KMS-11 (cell line): ENCODE data around the gene SUSD2.
"Not testable (repeated sequence)": the region's sequence is repeated elsewhere in the genome, so short reads cannot be mapped to it uniquely, and the experiment has no call there.

Source experiments
- H2AFZ ChIP-seq: fragments of 200-600 bp; sonication (generic); 2 replicates; pipeline ENCODE4 v1.6.1; 2016; ENCODE audit warnings: antibody characterized with exemption, mixed run types, low read depth
- H3K27ac ChIP-seq: fragments of 200-600 bp; sonication (generic); 2 replicates; pipeline ENCODE4 v1.6.1; 2016; ENCODE audit warnings: mild to moderate bottlenecking, mixed run types
- H3K27me3 ChIP-seq: fragments of 200-600 bp; sonication (generic); 2 replicates; pipeline ENCODE4 v1.6.1; 2017; ENCODE audit warnings: mild to moderate bottlenecking, low read depth, mixed run types, moderate library complexity; ENCODE audit not compliant: insufficient read depth
- H3K36me3 ChIP-seq: fragments of 200-600 bp; sonication (generic); 2 replicates; pipeline ENCODE4 v1.6.1; 2017; ENCODE audit warnings: mild to moderate bottlenecking, mixed run types; ENCODE audit not compliant: insufficient read depth
- H3K4me1 ChIP-seq: fragments of 200-600 bp; sonication (generic); 2 replicates; pipeline ENCODE4 v1.6.1; 2016; ENCODE audit warnings: mild to moderate bottlenecking, low read depth, mixed run types; ENCODE audit not compliant: poor library complexity, severe bottlenecking
- H3K4me2 ChIP-seq: fragments of 200-600 bp; sonication (generic); 2 replicates; pipeline ENCODE4 v1.7.0; 2016; ENCODE audit warnings: mild to moderate bottlenecking, mixed run types
- H3K4me3 ChIP-seq: fragments of 200-600 bp; sonication (generic); IDR thresholded peaks from 2 replicates; pipeline ENCODE4 v1.6.1; 2017; ENCODE audit warnings: low read depth, low read length, mixed read lengths; ENCODE audit not compliant: insufficient read depth
- H3K79me2 ChIP-seq: fragments of 200-600 bp; sonication (generic); 2 replicates; pipeline ENCODE4 v1.6.1; 2016; ENCODE audit warnings: low read depth, mixed run types; ENCODE audit not compliant: insufficient read depth
- H3K9ac ChIP-seq: fragments of 200-600 bp; sonication (generic); 2 replicates; pipeline ENCODE4 v1.6.1; 2016; ENCODE audit warnings: mild to moderate bottlenecking, mixed run types
- H4K20me1 ChIP-seq: fragments of 200-600 bp; sonication (generic); 2 replicates; pipeline ENCODE4 v1.6.1; 2016; ENCODE audit warnings: mild to moderate bottlenecking, mixed run types; ENCODE audit not compliant: insufficient read depth
- CTCF ChIP-seq: fragments of 200-600 bp; sonication (generic); conservative IDR thresholded peaks from 2 replicates; pipeline ENCODE4 v1.6.1; 2017; ENCODE audit warnings: low read depth, mild to moderate bottlenecking, antibody characterized with exemption, low read length, moderate library complexity, mixed read lengths

SUSD2 gene

GRCh38 chr22:24198682-24199052 lies 17.4 kb downstream of the SUSD2 start:
- no peak overlapping the region for H3K4me2 ChIP-seq
- H3K9ac ChIP-seq = no peak overlapping the region
- H3K4me3 ChIP-seq = no peak overlapping the region
- no peaks in the 10 kb centered on the region for H3K36me3 ChIP-seq
- H4K20me1 ChIP-seq = no peaks in the 10 kb centered on the region
- no peak for TF ChIP-seq CTCF
- H3K27me3 ChIP-seq = no peaks in the 10 kb centered on the region
- no peak overlapping the region for H3K27ac ChIP-seq
- H2AFZ ChIP-seq = no peak overlapping the region
- no peaks in the 10 kb centered on the region for H3K4me1 ChIP-seq
- H3K79me2 ChIP-seq = no peaks in the 10 kb centered on the region

GRCh38 chr22:24200619-24201212 lies 19.4 kb downstream of the SUSD2 start:
- Histone ChIP-seq H4K20me1 (no peaks in the 10 kb centered on the region), H3K27me3 (no peaks in the 10 kb centered on the region), H3K36me3 (no peaks in the 10 kb centered on the region), H3K9ac (no peak overlapping the region), H2AFZ (no peak overlapping the region), H3K4me1 (peaks cover 12% of the 10 kb centered on the region), H3K79me2 (no peaks in the 10 kb centered on the region), H3K4me2 (no peak overlapping the region), H3K4me3 (no peak overlapping the region), H3K27ac (no peak overlapping the region)
- TF ChIP-seq CTCF = no peak

GRCh38 chr22:24201681-24202614 lies 20.7 kb downstream of the SUSD2 start:
- peaks cover 24% of the 10 kb centered on the region for H3K4me1 ChIP-seq
- no peak overlapping the region for H3K4me2 ChIP-seq
- H3K79me2 ChIP-seq = no peaks in the 10 kb centered on the region
- H3K9ac ChIP-seq = no peak overlapping the region
- no peaks in the 10 kb centered on the region for H3K27me3 ChIP-seq
- no peak overlapping the region for H2AFZ ChIP-seq
- no peak for TF ChIP-seq CTCF
- H4K20me1 ChIP-seq = no peaks in the 10 kb centered on the region
- H3K36me3 ChIP-seq = no peaks in the 10 kb centered on the region
- H3K4me3 ChIP-seq = no peak overlapping the region
- no peak overlapping the region for H3K27ac ChIP-seq

DNA sequence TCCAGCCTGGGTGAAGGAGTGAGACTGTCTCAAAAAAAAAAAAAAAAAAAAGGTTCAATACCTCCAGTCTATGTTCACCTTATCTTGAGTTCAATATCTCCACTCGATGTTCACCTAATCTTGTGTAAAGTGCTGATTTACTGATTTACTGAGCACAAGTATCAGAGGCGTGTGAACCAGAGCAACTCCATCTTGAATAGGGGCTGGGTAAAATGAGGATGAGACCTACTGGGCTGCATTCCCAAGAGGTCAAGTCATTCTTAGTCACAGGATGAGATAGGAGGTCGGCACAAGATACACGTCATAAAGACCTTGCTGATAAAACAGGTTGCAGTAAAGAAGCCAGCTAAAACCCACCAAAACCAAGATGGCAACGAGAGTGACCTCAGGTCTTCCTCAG lies 22.6 kb downstream of the SUSD2 start:
- not testable (repeated sequence) for H3K36me3 ChIP-seq, H3K27ac ChIP-seq, H3K4me2 ChIP-seq, H3K27me3 ChIP-seq, H3K9ac ChIP-seq, H3K79me2 ChIP-seq, H3K4me3 ChIP-seq, H2AFZ ChIP-seq, H4K20me1 ChIP-seq
- H3K4me1 ChIP-seq = peaks cover 37% of the 10 kb centered on the region
